GM21360 (cell line): ENCODE data around the gene NR4A1.

Experiments
- ATAC-seq: cut with Tn5 transposase; IDR thresholded peaks from one replicate; pipeline ENCODE4 v1.9.1; 2021; ENCODE audit warnings: mild to moderate bottlenecking, moderate library complexity; ENCODE audit not compliant: unreplicated experiment

The NR4A1 gene

DNA sequence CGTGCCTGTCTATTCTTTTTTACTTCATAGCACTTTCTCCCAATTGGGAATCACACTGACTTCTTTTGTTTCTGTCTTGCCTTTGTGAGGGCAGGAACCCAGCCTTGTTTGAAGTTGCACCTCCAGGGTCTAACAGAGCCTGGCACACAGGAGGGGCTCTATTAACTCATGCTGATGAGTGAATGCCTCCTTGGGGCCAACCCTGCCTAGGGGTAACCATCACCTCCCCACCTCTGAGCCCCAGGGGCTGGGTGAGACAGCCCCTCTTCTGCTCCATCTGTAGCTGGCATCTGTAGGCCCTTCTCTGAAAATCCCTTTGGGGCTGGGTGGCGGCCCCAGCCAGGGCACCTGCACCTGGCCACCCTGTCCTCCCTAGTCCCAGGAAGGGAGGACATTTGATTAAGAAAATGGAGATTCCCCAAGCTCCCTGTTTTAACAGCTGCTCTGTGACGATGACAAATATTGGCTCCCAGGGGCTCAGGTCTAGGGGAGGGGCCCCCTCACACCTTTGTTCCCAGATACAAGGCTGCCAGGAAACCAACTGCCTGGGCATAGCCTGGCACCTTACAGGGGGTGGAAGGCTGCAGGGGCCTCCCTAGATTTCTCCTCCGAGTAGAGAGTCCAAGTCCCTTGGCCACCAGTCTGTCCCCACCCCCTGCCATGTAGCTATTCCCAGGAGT lies 32.7 kb upstream of the NR4A1 start:
- no peak for ATAC-seq

- no peak for ATAC-seq
Observed at GRCh38 chr12:52019113-52019770, 32.0 kb upstream of the NR4A1 start.

- no peak for ATAC-seq
Observed at GRCh38 chr12:52020539-52021336, 30.5 kb upstream of the NR4A1 start.

- ATAC-seq, result peak; percentile 1
Observed at GRCh38 chr12:52022841-52023181, 28.4 kb upstream of the NR4A1 start.

GRCh38 chr12:52023182-52023975 lies 27.9 kb upstream of the NR4A1 start:
- ATAC-seq, result peak; percentile 36

DNA sequence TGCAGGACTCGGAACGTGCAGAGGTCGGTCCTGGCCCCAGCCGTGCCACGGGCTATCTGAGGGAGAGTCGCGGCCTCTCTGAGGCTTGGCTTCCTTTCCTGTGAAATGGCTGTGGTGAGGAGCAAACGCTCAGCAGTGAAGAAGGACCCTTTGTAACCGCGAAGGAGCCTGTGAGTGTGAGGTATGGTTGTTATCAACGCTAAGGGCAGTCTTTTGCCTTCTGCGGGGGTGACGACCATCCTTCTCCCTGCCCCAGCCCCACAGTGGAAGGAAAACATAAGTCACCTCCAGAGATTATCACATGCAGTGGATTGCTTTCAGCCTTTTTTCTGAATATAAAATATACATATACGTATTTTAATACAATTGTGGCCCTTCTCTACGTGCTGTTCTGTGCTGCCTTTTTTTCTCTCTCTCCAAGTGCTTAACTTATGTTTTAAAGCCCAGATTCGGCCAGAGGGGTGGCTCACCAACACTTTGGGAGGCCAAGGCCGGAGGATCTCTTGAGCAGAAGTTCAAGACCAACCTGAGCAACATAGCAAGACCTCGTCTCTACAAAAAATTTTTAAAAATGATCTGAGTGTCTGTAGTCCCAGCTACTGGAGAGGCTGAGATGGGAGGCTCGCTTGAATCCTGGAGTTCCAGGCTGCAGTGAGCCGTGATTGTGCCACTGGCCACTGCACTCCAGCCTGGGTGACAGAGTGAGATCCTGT lies 27.1 kb upstream of the NR4A1 start:
- peak; percentile 4 for ATAC-seq

- ATAC-seq, result no peak
Observed at GRCh38 chr12:52024845-52025230, 26.4 kb upstream of the NR4A1 start.

DNA sequence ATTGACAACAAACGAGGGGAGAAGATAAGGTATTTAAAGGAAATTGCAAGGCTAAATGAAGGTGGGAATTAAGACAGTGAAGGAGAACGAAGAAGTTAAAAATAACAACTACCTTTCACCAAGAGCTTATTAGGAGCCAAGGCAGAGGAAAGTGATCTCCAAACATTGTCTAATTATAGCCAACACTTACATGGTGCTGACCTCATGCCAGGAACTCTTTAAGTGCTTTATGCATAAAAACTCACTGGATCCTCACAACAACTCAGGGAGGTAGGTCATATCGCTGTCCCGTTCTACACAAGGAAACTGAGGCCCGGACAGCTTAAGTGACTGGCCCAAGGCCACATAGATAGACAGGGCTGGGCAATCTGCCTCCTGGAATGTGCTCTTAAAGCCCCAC lies 25.0 kb upstream of the NR4A1 start:
- ATAC-seq, result no peak

DNA sequence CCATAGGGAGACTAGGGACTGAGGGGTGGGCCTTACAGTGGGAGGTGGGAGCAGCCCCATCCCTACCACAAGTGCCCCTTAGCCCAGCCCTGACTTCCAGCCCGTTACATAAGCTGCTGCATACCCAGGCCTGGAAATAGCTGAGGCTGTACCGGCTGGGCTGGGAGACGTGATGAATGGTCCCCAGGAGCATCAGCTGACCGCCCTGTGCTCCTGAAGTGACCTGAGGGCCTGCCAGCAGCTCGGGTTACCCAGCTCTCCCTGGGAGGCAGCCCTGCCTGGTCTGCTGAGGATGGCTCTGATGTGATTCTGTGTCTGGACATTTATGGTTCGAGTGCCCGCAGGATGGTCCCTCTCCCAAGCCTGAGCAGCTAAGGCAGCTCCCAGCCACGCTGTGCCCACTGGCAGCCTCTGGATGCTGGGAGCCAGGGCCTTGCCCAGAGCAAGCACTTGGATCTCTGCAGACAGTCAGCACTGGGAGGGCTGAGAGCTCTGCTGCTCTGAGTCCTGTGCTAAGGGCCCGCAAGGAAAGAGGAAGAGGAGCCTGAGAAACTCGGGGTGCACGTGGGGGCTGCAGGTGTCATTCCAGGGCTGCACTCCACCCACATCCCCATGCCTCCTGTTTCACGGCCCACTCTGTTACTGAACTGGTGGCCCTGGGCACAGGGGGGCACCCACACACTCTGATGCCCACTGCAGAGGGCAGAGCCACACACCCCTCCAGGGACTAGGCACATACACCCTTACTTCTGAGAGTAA lies 24.0 kb upstream of the NR4A1 start:
- ATAC-seq, result no peak

DNA sequence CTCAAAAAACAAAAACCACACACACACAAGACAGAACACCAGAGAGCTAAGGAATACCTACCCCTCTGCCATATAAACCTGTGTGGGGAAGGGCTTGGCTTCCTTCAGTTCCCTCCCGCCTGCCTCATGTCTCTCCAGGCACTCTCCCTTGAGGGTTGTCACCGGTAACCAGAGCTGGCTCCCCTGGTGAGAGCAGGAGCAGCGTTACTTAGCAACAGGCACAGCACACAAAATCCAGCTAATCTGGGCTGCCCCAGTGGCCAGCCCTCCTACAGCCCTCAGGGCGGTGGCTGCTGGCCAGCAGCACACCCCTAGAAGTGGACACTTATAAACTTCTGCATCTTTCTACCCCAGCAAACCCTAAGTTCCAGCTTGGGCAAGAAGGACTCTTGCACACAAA lies 21.6 kb upstream of the NR4A1 start:
- no peak for ATAC-seq

GRCh38 chr12:52032446-52032803 lies 18.8 kb upstream of the NR4A1 start:
- no peak for ATAC-seq

- ATAC-seq, result peak; percentile 82
Observed at GRCh38 chr12:52032804-52033445, 18.3 kb upstream of the NR4A1 start.

- ATAC-seq, result no peak
Observed at GRCh38 chr12:52033446-52034140, 17.6 kb upstream of the NR4A1 start.

GRCh38 chr12:52035190-52035589 lies 16.1 kb upstream of the NR4A1 start:
- ATAC-seq, result no peak

DNA sequence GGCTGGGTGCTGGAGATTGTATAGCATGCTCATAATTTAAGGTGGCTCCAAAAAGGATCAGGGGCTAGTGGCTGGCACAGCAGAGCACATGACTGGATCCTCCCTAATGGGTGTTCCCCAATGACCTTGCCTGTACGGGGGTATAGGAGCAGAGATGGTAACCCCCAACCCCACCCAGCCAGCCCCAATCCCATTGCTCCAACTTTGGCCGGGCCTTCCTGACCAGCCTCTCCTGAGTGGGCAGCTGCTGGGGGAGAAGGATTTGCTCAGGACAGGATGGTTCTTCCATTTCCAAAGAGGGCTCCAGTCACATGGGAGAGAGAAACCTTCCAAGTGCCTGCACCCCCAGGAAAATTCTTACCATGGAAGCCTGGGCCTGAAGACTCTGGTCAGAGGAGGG lies 15.3 kb upstream of the NR4A1 start:
- no peak for ATAC-seq

DNA sequence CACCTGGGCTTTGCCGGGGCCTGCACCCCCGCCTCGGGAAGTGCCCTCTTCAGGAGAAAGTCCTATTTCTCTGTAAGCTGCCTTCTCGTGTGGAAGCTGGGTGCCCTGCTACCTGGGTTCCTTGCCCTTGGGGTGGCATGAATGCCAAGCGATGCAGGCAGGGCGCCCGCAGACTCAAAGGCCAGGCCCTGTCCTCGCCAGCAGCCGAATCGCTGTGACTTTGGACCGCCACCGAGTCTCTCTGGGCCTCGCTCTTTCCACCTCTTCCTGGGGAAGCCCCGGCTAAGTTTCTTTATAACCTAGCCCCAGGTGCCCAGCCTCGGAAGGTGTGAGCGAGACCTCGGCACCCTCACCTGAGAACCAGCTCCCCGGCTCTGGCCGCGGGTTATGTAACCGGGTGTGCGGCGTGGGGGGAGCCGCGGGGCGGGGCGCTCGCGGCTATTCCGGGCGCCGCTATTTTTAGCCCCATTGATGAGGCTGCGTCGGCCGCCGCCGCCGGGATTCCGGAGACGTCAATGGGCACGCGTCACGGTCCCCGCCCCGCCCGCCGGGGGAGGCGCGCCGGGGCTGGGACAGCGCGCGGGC lies 14.6 kb upstream of the NR4A1 start:
- no peak for ATAC-seq

DNA sequence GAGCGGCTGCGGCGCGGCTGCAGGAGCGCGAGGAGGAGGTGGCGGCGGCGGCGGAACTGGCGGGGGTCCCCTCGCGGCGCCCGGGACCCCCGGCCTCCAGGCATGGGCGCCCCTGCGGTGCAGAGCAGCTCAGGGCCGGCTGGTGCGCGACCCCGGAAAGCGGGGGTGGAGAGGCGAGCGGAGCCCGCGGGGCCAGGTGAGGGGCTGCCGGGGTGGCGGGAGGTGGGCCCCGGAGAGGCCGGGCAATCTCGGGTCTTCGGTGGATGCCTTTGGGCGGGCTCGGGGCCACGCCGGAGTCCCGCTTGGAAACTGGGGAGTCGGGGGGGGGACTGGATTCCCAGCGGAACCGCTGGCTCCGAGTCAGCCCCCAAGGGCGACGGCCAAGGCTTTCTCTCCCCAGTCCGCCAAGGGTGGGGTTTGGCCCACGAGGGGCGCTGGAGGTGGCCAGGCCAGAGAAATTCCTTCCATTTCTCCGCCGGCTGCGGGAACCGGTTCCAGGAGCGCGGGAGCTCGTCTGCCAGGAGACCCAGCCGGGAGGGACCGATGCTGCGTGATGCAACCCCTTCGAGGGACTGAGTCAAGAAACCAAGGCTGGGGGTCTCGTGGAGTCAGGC lies 13.9 kb upstream of the NR4A1 start:
- no peak for ATAC-seq

DNA sequence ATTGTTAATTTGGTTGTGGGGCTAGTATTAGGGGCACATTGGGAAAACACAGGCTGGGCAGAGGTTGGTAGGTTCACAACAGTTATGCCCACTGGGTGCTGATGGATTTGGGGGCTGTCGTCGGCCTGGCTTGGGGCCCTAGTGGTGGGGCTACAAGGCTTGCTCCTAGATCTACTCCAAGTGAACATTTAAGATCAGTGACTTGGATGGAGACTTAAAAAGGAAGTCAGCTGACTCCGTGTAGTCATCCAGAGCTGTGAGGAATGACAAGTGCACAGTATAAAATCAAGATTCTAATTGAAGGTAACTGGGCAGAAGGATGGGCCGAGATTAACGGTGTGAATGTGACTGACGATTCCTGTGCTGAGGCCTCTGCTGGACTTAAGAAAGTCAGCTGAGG lies 12.8 kb upstream of the NR4A1 start:
- no peak for ATAC-seq
